NCI-H446 (cell line): ENCODE measurements around the gene UBASH3A.

ENCODE experiments used
- DNase-seq, 2 experiments: peaks; one replicate each; lab custom pipeline; 2025; lab: John Stamatoyannopoulos, UW

UBASH3A gene

DNA sequence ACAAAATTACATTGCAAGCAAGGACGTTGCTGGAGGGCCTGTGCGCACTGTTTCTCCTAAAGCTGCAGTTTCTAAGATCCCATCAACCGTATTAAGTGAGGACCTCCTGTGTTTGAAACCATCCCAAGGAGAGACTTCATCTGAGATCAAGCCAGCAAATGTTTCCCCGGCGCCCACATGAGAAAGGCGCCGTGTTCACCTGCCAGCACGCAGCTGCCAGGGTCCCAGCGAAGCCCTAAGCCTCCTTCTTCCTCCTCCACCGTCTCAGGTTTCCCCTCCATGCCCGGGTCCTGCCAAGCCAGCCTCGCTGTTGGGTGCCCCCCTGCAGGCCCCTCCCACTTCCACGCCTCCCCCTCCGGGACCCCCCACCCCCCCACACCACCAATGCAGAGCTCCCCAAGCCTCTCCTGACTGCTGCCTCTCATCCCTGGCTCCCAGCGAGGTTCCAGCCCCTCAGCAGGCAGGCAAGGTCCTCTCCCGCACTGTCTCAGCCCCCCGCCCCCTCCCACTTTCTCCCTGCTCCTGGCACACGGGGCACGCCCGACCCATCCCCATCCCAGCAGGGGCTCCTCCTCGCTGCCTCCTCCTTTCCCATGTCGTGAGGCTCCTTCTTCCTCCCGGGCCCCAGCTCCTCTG is 28.7 kb upstream of the UBASH3A start:
- DNase-seq, result no peak

DNA sequence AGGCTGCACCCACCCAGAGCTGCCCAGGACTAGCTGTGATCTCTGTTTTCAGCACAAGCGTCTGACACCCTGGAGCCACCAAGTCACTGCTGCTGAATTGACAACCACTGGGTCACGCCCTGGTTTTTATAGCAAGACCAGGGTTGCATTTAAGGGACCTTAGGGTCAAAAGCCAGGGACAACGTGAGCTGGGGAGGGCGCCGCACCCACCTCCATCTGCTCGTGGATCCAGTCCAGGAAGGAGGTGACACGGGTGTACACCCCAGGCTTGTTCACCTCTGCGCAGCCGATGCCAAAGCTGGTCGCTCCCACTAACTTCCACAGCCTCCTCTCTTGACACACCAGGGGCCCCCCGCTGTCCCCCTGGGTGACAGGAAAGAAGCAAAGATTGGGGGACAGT is 28.2 kb upstream of the UBASH3A start:
- DNase-seq, result no peak

DNA sequence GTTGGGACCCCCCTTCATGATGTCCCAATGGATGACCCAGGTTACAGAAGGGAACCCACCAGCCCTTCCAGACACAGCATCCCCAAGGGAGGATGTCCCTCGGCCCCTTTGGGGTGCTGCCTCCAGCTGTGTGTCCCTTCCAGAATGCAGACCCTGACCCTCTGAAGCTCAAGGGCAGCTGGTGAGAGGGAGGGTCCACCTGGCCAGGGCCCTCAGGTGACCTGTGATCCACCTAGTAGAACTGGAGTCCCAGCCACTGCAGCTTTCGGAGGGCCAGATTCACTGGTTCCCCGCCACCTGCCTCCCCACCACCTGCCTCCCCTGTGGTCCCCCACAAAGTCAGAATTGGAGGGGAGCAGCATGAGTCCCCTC is 27.8 kb upstream of the UBASH3A start:
- DNase-seq, result no peak

DNA sequence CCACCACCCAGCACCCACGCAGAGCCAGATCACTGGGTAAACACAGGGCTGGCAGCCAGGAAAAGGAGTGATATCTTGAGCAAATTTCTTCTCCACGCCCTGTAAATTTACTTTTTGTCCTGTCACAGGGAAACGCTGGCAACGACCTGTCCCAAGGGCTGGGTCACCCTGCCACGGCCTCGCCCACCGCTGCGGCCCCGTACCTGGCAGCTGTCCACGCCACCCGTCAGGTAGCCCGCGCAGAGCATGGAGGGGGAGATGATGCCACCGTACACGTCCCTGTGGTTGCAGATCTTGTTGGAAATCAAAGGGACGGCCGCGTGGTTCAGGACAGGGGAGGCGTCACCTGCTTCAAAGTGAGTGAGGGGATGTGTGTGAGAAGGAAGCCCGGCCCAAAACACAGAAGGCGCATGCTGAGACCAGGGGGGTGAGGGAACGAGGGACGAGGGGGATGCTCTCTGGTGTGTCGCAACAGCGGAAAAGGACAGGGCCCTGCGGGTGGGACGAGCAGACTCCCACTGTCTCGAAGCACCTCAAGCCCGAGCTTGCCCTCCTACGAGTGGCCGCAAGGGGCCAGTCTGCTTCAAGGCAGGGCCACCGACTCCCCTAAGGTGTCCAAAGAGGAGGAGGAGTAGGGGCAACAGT is 27.2 kb upstream of the UBASH3A start:
- no peak for DNase-seq

DNA sequence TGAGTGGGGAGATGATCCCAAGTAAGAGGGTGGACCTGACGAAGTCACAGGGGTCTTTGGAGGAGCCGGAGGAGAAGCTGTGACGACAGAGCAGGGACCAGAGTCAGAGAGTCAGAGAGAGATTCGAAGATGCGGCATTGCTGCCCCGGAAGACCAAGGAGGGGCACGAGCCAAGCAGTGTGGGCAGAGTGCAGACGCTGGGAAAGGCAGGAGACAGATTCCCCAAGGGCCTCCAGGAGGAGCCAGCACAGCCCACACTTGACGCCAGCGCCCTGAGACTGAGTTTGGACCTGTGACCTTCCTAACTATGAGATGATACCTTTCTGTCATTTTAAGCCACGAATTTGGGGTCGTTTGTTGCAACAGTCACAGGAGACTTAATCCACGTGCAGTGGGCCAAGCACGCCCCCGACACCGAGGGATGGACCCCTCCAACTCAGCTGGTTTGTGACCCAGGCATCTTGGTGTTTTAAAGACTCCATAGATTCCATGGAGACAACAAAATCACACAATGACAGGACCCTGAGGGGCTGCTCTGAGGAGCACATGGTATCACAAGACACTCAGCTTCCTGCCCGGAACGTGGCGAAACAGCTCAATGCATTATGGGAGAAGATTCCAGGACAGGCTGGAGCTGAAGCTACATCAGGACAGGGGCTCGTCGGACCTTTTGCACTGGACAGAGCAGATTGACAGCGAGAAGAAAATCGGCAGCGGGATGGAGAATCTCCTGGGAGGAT is 26.3 kb upstream of the UBASH3A start:
- no peak for DNase-seq

DNA sequence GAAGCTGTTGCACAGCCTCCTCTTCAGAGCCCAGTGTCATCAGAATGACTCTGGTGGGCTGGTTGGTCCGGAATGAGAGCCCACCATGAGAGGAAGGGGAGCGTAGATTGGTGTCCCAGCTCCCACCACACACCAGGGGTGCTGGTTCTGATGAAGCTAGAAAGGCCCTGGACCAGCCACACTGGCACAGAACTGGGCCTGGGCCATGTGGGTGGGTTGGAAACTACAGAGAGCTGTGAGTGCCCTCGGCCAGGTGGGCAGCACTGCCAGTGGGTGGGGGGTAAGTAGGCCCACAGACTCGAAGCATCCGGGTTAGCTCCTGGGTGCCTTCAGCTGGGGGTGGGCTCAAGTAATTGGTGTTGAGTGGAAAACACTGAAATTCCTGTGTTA is 25.8 kb upstream of the UBASH3A start:
- no peak for DNase-seq

DNA sequence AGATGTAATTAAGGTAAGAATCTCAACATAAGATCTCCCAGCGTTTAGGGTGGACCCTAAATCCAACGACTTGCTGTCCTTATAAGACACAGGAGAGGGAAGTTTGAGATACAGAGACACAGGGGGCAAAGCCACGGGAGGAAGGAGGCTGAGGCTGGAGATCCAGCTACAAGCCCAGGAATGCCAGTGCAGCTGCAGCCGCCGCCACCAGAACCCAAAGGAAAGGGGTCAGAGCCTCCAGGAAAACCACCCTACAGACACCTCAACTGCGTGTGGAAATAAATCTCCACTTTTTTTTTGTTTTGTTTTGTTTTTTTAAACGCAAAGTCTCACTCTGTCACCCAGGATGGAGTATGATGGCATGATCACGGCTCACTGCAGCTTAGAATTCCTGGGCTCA is 25.3 kb upstream of the UBASH3A start:
- no peak for DNase-seq

DNA sequence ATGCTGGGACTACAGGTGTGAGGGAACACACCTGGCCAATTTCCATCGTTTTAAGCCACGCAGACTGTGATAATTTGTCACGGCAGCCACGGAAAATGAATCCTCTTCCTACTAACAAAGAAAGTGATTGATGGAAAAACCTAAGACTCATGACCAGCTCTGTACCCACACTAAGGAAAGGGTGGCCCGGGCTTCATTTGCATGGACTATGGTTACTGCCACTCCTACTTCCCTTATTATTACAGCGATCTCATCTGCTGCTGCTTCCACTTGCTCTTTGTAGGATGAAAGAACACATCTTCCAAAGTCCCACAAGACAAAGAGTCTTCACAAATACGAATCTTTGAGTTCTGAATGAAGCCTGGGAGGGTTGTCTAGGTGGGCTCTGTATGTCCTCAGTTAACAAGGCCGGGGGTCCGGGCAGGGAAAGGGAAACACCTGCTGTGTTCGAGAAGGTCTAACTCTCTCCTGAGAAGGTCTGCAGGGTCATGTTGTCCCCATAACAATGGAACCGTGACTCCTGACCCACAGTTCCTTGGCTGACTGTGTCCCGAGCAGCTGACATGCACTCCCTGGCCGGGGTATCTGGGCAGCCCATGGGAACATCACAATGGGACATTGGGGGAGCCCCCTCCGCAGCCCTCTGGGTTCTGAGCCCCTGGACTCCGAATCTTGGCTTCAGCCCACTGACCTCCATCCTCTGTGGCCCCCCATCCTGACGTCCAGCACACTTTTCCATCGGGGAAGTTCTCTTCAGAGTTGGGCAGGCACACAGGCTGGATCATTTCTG is 24.1 kb upstream of the UBASH3A start:
- no peak for DNase-seq

DNA sequence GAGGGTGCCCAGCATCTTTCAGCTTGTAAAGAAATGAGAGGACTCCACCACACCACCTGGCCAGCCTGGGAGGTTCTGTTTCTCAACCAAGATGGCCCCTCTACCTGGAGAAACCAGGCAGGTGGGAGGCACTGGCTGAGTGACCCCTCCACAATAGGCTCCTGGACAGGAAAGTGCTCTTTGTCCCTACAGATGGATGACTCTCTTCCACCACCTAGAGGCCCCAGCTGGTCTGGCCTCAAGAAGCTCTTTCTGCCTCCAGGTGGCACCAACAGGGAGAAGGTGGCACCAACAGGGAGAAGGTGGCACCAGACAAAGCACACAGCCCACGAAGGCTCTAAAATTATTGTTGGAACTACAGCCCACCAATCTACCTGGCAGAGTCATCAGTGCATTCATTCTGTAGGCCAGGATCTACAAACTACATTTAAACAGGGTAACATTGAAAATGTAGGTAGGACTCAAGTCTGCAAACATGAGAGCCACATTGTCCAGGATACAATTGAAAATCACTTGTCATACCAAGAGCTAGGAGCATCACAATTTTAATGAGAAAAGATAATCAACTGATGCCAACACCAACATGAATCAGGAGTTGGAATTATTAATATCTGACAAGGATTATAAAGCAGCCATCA is 22.2 kb upstream of the UBASH3A start:
- no peak for DNase-seq

DNA sequence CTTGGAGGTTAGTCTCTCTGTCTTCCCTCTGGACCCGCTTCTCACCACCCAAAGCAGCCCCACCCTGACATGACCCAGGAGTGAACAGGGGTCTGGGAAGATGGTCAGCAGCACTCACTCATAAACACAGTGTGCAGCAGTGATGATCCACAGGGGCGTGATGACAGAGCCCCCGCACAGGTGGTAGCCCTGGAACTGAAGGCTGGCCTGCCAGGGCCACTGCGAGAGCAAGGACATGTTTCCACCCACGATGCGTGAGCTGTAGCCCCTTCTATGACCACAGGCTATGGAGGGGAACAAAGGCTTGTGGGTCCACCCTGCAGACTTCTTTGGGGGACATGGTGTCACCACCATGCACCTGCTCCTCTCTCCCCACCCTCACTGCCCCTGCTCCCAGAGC is 20.8 kb upstream of the UBASH3A start:
- no peak for DNase-seq

DNA sequence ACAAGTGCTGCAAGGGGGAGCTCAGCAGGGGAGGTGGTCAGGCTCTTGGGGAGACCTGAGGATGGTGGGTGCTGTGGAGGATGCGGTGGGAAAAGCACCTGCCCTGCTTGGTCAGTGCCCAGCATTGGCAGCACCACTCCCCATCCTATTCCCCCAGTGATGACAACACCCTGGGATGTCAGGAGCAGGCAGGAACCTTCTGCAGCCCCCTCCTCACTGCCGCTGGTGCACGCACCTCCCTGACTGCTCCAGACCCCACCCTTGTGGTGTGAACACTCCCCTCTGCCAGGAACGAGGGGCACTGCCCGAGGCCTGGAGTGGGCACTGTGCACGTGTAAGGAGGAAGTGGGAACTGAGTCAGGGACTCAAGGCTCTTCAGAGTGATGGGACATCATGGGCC is 20.4 kb upstream of the UBASH3A start:
- no peak for DNase-seq

DNA sequence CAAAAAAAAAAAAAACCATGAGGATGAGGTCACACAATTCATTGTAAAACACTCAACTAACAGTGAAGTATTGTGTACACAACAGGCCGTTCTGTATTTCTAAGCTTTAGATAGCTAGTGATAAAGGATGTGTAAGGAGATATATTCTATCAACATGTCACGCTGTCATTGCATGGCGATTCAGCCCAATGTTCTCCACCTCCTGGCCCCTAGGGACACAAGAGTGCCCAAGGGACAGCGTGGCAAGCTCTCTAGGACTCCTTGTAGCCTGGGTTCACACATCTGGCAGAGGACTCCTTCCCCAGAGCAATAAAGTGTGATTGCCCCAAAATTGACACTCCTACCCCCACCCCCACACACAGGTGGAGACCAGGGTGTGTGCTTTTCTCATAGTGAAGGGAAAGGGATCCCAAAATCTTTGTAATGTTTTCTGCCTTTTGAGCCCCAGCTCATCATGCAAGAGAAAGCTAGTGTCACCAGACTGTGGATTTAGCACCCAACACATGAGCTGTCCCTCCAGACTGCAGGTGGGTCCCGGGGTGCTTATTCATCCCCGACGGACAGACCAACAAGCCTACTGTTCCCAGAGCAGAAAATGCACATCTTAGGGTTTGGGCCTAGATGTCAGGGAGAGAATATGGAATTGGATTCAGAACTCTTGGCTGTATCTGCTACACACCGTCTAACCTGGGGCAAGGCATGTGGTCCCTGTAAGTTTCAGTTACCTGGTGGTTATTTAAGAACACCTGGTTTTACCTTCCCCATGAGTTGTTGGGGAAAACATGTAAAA is 19.4 kb upstream of the UBASH3A start:
- no peak for DNase-seq

DNA sequence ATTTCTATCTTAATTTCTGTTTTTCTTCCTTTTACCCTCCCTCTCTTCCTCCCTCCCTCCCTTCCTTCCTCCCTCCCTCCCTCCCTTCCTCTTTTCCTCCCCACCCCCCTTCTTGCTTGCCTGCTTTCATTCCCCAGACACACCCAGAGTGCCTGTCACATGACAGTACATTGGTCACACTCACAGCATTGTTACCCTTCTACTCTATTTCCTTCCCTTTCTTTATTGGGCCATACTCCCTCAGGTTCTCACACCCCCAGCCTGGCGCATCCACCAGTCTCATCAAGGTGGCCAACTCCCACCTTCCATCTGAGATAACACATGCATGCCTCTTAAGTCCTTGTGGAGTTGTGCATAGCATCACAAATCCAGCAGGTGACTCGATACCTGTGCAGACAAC is 18.7 kb upstream of the UBASH3A start:
- no peak for DNase-seq

DNA sequence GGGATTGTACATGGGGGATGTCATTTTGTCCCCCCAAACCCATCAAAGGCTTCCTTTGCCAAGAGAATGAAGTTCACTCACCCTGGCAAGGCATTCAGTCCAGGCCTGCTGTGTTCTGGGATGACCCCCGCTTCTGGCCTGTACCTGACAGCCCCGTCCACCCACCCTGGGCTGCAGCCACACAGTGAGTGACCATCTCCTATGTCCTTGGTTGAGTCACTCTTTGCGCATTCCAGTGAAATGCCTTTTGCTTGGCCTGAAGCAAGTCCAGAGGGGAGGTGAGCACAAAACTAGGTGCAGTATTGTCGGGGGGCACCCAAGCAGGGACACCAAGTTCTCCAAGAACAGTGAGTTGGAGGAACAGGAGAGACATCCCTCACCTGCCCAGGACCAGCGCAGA is 18.1 kb upstream of the UBASH3A start:
- DNase-seq, result no peak

DNA sequence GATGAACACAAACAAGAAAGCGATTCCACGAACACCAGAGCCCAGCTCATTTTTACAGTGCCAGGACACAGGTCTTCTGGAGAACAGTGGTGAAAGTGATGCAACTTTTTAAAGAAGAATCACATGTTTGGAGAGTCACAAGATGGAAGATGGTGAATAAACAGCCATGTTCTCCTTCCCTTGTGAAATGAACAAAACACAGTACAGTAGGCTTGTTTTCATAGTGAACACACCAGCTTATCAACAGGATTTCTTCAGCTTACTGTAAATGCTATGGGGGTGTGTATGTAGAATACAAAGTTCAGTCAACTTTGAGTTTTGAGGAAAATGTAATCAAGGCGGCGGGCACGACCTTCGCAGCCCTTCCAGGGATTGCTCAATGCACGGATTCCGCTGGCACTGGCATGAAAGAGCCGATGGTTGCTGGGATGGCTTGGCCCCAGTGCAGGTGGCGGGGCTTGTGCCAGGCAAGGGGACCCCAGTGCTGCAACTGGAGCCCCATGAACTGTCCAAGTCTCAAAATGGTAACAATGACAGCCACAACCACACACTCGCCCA is 17.6 kb upstream of the UBASH3A start:
- no peak for DNase-seq

DNA sequence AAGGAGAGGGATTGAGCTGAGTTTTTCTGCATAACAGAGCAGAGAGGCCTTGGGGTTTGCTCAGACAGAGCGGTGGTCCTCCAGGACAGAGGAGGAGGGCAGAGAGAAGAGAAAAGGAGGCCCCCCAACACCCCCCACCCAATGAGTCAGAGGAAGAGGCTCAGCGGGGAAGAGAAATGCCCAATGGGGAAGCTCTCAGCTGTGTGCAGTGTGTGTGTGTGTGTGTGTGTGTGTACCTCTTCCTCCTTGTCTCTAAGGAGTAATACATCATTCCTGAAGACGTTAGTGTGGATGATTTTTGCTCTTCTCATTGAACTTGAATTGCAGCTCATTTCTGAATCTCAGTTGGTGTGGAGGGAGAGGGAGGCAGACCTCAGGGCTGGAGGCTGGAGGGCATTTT is 16.5 kb upstream of the UBASH3A start:
- no peak for DNase-seq

DNA sequence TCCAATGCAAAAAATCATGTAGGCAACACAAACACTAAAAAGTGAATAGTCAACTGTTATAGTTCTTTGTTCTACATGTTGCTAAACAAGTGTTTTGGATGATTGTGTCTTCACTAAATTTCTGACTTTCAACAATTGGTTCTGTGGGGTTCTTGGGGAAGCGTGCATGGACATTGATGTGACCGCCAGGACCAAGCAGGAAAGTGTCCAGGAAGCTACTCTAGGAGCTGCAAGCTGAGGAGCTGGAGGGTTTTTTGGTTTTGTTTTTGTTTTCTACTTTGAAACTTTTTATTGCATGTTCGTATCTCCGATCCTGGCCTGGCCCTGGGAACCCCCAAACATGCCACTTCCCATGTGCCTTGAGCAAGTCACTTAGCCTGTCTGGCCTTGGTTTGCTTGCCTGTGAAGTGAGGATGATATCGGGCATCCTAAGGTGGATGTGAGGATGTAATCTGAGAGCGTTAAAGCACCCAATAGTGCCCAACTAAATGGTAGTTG is 15.8 kb upstream of the UBASH3A start:
- DNase-seq, result no peak

DNA sequence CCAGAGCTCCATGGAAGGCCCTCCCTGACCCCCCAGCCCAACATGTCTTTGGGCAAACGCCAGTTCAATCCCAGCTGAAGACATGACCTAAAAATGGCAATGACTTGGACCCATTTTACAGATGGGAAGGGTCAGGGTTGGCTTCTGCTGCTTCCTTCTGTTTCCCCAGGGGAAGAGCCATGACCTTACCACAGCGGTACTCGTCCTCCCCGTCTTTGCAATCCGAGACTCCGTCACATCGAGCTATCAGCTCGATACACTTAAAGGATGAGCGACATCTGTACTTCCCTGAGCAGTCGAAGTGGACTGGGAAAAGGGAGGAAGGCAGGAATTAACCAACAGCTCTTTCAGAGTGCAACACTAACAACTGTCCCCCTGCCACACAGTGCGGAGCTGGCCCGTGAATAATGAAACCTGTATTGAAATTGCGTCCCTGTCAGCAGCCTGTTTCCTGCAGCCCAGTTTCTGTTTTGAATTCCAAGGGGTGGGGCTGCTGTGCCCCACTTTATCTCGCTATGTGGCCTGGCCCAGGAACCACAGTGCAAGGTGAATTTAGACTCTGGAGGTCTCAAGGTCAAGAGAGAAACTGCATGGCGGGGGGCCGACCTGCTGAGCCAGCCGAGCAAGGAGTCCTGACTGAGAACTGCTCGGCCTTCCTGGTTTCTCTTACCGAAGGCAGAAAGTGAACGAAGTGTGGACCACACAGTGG is 14.8 kb upstream of the UBASH3A start:
- no peak for DNase-seq

DNA sequence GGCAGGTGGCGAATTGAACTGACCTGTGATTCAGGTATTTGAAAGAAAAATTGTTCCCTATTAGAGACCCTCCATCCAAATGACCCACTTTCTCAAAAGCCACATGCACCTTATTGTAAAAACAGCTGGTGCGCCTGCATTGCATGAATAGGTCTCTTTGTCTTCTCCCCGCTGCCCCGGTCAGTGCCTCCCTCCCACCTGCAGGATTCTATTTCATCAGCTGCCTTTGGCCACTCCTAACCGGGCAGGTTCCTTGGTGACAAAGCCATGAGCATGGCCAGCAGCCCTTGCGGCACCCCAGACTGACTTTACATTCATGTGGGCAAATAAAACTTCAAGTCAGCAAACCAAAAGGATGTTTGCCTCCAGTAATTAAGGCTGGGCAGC is 14.3 kb upstream of the UBASH3A start:
- no peak for DNase-seq

DNA sequence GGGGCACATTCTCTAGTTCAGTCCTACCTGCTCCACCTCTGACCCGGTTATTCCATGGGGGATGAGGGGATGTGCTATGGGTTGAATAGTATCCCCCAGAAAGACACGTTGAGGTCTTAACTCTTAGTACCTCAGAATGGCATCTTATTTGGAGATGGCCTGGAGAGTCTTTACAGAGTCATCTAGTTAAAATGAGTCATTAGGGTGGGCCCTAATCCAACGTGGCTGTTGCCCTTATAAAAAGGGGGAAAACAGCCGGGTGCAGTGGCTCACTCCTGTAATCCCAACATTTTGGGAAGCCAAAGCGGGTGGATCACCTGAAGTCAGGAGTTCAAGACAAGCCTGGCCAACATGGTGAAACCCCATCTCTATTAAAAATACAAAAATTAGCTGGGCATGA is 13.5 kb upstream of the UBASH3A start:
- no peak for DNase-seq
